GM21576 (cell line): Measurements from ENCODE around the gene C5orf46.
"Not testable (repeated sequence)": the region's sequence is repeated elsewhere in the genome, so short reads cannot be mapped to it uniquely, and the experiment has no call there.

Source experiments
- ATAC-seq: cut with Tn5 transposase; IDR thresholded peaks from one replicate; pipeline ENCODE4 v1.9.1; 2021; ENCODE audit warnings: mild to moderate bottlenecking, moderate library complexity; ENCODE audit not compliant: unreplicated experiment

Gene C5orf46

DNA sequence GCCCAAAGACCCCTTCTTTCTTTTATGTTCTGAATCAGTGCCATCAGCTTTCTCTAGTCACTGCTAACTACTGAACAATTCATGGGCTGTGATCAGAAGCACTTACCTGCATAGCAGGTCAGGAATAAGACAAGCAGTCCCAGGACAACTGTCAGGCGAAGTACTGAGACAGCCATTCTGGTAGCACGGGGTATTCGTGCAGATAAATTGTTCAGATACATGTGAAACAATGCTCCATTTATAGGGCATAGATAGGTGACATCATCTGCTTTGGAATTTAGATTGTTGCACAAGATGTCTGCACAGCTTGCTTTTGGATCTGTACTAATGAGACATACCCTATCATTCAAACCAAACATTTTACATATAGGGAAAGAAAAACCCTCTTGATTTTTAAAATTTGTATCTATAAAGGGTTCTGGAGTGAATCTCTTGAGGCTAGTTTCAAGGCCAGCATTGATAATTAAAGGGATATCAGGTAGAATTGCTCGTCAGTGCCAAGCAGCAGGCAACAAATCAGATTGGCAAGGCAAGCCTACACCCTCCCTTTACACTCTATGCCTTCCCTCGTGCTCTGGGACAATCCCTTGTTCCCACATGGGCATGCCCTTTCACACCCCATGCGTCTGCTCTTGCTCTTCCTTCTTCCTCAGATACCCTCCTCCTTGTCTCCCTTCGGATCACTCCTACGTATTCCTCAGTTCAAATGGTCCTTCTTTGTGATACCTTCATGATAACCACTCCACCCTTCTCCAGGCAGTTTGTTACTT, at the start of gene C5orf46:
Gene C5orf46 (minus strand): TSS at position 213 of the 770 bp plus-strand sequence. CDS start 37 bp downstream, at position 176.
- ATAC-seq, result no peak

DNA sequence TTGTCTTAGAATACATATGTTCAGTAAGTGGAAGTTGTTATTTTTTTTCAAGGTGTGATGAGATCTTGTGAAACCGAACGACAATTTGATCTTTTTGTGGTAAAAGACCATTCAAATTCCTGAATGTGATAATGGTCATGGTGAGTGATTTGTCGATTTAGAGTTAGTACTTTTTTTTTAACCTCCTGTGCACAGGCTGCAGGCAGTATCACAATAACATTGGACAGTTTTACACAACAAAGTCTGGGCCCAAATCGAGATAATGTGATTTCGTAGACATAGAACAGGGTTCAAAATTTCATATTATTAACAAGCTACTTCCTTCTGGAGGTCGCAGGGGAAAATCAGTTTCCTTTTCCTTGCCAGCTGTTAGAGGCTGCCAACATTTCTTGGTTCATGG, 48.6 kb upstream of the C5orf46 start:
- ATAC-seq, result no peak

DNA sequence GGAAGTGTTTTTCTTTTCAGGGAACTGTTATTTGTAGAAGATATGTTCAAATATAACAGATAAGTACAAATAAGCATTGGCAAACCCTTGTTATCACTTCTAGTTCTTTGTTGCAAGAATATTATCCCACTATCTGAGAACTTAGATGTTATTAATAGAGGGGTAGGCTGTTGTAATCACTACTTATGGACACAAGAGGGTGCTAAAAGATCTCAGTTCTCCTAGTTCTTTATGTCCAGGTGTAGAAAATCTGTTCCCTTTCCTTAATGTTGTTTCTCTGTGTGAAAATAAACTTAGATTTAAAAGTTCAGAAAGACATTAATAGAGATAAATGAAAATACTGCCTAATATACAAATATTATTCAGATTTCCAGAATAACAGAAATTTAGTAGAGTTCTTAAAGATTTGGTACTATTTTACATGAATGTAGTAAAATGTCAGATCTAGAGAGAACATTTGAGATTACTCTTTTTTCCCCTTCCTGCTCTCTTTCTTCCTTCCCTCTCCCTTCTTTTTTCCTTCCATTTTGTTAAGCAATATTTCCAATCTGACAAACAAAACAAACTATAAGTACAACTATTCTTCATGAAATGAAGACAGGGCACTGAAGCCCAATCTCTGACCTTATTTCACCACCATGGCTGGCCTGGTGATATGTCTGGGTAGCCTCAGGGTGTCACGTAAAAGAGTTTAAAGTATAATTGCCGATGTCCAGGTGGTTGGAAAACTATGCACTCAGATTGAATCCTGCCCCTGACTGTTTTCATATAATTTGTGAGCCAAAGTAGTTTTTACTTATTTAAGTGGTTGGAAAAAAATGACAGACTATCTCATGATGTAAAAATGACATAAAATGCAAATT, 43.6 kb upstream of the C5orf46 start:
- ATAC-seq, result peak; percentile 67

DNA sequence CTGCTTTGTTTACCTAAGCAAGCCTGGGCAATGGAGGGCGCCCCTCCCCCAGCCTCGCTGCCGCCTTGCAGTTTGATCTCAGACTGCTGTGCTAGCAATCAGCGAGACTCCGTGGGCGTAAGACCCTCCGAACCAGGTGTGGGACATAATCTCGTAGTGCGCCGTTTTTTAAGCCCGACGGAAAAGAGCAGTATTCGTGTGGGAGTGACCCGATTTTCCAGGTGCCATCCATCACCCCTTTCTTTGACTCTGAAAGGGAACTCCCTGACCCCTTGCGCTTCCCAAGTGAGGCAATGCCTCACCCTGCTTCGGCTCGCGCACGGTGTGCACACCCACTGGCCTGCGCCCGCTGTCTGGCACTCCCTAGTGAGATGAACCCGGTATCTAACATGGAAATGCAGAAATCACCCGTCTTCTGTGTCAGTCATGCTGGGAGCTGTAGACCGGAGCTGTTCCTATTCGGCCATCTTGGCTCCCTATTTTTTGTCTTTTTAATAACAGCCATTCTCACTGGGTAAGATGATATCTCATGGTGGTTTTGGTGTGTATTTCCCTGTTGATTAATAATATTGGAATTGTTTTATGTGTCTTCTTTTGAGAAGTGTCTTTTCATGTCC, 40.4 kb upstream of the C5orf46 start:
- ATAC-seq, result not testable (repeated sequence)

DNA sequence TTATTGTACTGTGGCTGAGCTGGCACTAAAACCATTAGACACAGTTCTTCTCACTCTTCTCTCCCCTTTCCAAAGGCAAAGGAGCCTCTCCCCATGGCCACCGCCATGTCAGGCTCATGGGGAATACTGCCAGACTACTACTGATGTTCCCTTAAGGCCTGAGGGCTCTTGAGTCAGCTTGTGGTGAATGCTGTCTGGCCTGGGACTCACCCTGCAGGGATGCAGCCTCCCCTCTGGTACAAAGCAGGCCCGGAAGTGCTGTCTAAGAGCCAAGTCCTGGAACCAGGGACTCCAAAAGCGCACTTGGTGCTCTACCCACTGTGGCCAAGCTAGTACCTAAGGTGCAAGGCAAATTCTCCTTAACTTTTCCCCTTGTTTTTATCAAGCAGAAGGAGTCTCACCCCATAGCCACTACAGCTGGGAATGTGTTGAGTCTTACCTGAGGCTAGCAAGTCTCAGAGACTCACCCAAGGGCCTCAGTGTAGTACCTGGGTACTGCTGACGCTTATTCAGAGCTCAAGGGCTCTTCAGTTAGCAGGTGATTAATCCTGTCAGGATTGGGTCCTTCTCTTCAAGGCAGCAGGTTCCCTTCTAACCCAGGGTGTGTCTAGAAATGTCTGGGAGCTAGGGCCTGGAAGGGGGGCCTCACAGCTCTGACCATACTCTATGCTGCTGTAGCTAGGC, 33.2 kb upstream of the C5orf46 start:
- ATAC-seq, result no peak

DNA sequence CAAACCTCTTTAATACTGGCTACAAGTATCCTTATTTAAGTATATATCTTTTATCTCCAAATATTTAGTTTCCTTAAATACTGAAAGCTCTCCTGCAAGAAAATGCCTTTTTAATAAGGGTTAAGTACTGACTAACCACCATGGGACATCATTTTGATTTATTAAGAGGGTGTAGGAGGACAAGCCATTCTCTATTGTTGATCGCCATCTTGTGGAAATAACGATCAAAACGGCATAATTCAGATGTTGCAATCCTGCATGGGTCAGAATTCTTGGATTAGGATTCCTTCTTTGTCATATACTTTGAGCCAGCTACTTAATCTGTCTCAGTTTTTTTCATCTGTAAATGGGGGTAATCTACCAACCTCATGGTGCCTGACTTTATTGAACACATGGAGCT, 28.7 kb upstream of the C5orf46 start:
- no peak for ATAC-seq

DNA sequence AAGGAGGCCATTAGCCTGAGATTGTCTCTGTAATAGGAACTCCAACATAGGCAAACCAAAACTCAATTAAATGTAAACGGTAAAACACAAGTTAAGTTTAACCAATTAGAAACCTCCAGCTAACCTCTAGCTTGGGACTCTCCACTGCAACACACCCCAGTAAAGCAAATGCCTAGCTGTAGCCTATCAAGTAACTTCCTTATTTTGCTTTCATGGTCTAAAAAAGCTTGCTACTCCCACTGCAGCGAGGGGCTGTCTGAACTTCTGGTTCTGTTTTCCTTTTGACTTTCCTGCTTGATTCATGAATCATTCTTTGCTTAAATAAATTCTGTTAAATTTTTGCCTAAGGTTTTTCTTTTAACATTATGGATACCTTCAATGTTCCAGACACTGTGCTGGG, 24.4 kb upstream of the C5orf46 start:
- ATAC-seq, result peak; percentile 82

DNA sequence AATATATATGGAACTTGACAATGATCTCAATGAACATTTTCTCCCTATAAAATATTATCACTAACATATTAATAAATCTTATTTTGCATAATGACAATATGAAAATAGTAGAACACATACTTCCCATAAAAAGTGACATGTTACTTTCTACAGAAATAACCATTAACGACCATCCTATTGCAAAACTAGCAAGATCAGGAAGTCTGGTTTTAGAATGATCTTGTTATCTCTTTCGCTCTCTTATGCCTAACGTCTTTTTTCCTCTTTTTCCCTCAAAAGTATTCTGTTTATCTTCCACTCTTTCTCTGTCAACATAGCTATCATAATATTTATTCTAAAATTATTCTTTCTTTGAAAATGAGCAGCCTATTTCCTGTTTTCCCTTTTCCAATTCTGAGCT, 21.6 kb upstream of the C5orf46 start:
- ATAC-seq, result no peak

DNA sequence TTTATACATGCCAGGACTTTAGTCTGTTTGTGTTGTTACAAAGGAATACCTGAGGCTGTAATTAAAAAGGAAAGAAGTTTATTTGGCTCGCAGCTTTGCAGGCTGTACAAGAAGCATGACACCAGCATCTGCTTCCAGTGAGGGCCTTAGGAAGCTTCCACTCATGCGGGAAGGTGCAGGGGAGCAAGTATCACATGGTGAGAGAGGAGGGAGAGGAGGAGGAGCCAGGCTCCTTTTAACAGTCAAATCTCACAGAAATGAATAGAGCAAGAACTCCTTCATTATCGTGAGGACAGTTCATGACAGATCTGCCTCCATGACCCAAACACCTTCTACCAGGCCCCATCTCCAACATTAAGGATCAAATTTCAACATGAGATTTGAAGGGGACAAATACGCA, 18.7 kb upstream of the C5orf46 start:
- no peak for ATAC-seq

DNA sequence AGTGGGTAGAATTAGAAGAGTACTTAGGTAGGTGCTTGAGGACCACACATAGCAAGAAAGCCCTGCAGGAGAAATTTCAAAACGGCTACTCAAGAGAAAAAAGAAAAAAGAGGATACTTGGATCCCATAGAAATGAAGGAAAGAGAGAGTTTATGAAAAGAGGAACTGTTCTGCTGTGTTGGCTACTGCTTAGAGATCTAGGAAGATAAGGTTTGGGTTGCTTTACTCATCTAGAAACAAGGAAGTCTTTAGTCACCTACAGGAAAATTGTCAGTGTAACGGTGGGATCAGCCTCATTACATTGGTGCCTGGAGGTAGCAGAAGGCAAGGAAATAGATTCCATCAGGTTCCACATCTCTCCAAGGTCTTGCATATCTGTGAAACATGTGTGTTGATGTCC, 14.8 kb upstream of the C5orf46 start:
- ATAC-seq, result no peak

DNA sequence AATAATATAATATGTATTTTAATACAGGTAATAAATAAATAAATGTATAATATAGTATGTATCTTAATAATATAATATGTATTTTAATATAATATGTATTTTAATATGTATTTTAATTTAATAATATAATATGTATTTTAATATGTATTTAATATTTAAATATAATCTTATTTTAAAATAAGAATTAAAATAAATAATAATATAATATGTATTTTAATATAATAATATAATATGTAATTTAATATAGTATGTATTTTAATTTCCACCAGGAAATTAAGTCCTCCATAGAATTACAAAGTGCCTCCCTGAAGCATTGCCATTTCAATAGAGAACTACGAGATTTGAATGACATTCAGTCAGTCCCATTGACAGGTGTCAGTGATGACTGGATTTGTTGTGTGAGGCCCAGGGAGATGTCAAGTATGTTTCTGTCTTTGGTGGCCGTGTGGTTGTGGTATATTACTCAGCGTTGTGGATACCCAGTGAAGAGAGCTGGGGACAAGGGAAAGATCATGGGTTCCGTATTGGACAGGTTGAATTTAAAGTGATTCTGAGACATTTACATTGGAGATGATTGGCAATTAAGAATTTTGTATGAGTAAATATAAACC, 14.2 kb upstream of the C5orf46 start:
- no peak for ATAC-seq

DNA sequence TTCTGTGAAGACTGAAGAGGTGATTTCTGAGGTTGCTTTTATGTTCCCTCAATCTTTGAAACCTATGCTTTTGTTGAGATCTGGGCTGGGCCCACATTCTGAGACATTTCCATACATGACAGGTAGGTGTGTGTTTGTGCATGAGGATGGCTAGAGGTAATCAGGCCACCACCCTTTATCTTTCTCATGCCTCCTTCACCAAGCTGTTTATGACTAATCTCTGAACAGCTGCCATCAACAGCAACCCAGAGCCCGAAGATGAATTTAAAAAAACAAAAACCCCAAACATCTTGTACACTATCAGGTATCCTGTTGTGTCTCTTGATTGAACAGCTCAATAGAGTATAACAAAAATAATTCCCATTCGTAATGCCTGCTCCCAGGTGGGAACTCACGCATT, 12.6 kb upstream of the C5orf46 start:
- ATAC-seq, result no peak

DNA sequence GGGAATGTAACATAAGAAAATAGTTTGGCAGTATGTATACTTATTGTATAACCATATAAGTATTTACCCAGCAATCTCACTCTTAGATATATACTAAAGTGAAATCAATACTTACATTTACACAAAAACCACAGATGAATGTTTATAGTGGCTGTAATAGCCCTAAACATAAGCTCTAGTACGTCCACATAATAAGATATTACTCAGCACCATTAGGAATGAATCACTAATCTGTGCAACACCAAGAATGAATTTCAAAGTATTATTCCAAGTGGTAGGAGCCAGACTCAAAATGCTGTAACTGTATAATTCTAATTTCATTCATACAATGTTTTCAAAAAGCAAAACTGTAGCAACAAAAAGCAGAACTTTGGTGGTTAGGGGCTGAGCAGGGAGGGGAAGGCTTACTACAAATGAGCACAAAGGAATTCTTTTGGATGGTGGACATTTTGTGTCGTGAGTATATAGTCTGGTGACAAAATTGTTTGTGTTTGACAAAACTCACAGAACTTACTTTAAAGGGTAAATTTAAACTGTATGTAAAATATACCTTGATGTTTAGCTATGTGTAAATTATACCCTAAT, 11.9 kb upstream of the C5orf46 start:
- no peak for ATAC-seq

DNA sequence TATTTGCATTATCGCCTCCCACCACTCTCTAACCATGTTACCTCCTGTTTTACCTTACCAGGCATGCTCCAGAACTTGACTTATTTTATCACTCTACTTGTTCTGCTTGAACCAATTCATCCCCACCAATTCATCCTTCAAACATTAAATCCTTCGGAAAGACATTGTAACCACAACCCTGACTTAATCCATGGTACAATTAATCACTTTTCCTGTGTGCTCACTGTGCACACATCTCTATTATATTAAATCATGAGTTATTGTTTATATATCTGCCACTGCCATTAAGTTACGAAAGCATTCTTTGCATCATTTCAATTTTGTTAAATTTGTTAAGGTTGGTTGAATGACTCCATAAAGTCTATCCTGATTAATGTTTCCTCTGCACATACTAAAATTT, 7.4 kb upstream of the C5orf46 start:
- no peak for ATAC-seq

DNA sequence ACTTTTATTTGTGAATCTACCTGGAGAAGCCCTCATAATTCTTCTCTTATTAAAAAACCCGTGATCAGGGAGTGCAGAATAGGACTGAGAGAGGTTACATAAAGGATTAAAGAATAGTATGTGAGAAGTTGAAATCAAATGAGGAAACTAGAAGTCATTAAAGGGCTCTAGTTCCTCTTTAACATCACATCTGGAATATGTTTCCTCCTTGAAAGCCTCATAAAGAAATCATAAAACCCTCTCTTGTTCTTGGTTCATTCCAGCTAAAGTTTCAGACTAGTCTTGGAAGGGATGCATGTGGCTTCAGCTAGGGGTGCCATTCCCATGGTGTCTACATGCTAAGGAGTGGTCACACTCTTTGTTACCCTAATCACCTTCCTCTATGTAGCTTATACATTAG, 5.7 kb upstream of the C5orf46 start:
- no peak for ATAC-seq

DNA sequence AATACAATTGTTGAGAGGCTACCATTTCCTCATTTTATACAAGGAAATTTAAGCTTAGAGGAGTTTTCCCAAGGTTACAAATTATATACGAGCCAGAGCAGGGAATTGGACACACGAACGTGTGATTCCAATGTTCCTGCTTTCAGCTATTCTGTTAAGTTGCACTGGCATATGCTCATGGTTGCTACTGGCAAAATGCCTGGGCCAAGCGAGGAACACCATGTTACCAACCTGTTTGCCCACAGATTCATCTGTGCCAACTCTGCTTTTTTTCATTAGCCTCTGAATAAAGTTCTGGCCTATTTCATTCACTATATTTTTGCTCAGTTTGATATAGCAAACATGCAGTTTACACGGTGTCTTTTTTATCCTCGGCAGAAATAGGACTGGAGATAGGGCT, 5.1 kb upstream of the C5orf46 start:
- no peak for ATAC-seq

DNA sequence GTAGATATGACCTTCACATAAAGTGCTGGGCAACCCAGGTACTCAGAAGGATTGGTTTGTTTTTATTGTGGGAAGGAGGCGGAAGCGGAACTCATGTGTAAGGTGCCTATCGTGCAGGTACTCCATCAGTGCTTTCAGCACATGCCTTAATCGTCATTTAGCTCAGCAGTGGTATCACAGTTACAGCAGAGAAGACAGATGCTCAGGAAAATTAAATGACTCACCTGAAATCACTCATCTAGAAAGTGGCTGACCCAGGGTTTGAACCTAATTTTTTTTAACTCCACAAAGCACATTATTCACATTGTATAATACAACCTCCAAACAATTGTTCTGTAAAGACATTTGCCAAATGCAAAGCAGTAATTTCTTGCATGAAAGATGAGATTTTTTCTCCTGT, 2.2 kb downstream of the C5orf46 start:
- ATAC-seq, result no peak

DNA sequence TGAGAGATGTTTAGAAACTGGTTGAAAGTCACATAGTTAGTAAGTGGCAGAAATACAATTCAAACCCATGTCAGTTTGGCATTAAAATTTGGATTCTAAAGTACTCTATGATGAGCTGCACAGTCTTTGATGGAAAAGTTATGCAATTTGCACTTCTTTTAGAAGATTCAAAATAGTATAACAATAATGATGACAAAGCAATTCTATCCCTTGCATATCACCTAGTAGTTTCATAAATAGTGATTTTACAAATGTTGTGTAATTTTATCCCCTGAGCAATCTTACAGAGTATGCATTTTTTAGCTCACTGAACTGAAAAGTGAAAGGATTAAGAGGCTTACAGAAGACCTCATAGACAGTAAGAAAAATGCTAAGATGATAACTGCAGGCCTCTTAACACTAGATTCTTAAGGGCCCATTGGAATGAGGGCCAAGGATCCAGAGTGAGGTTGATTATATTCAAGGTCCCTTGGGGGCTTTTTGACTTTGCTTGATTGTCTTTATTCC, 3.7 kb downstream of the C5orf46 start:
- no peak for ATAC-seq

DNA sequence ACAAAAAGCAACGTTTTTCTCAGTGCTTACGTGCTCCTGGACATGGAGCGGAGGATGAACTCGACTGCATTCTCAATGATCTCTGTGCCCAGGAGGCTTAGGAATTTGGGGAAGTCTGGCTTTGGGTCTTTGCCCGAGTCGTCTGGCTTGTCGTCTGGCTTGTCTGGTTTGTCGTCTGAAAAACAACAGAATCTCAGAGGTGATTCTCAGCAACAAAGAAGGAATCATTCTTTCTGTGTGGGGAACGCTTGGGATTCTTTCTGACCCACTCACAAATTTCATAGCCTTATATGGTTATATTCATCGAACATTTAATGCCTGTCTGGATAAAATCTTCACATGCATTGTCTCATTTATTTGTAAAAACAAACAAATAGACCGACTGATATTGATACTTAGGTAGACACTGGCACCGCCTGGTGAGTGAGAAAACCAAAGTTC, 4.7 kb downstream of the C5orf46 start:
- ATAC-seq, result no peak

DNA sequence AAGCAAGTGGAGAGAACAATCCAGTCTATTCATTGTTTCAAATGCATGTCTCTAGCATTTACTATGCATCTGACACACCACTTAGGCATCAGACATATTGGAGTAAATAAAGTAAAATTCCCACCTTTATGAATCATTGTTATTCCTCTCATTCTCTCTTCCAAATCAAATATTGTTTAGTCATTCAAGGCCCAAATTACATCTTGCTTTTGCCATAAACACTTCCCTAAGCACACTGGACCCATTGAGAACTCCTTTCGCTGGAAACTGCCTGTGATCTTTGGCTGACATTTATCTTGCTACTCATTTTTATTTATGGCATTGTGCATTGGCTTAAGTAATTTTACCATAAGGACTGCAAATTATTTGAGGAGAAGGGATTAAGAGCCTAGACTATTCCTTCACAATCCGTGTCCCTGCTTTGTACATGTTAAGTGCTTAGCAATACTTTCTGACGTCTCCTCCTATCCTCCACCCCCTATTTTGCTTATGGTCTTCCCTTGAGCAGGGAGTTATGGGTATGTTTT, 7.4 kb downstream of the C5orf46 start:
- no peak for ATAC-seq
